IMR-90 (cell line): ENCODE data around the gene HTN1. TPM values are rescaled to one million over a fixed set of nuclear protein-coding genes. Genes with fewer than 3 reads are reported as not detected.

Experiments used
- ATAC-seq: fragments of 200-7000 bp; cut with Tn5 transposase; 2 replicates; pipeline ENCODE4 v1.9.1; 2020; ENCODE audit warnings: low read depth, mild to moderate bottlenecking, moderate library complexity
- BruUV-seq: library from RNA; stranded (reverse); fragments of 400-500 nt; replicated peaks from 2 replicates; lab custom pipeline; 2021; lab: Mats Ljungman, UMichigan
- CTCF ChIA-PET: fragments of 300-600 bp; formaldehyde crosslinking; extraction: SDS; loops from one replicate; lab custom pipeline; 2021; ENCODE audit warnings: antibody characterized with exemption; lab: Yijun Ruan, JAX
- POLR2A ChIA-PET: fragments of 300-600 bp; sonication (Branson Sonifier 250); formaldehyde crosslinking; loops from one replicate; lab custom pipeline; 2022; ENCODE audit warnings: antibody characterized with exemption; ENCODE audit not compliant: unreplicated experiment; lab: Charles Lee
- DNase-seq: peaks from one replicate; pipeline ENCODE4 v3.0.0; 2013
- H2AFZ ChIP-seq: replicated peaks from 2 replicates; pipeline ENCODE3; 2013; ENCODE audit warnings: low read length, mild to moderate bottlenecking; ENCODE audit not compliant: poor library complexity
- H2AK5ac ChIP-seq: 2 replicates; pipeline ENCODE4 v1.6.1; 2013; ENCODE audit warnings: low read depth, low read length, inconsistent platforms
- H2AK9ac ChIP-seq: replicated peaks from 2 replicates; pipeline ENCODE3; 2013; ENCODE audit warnings: mild to moderate bottlenecking, low read depth, low read length, moderate library complexity; ENCODE audit not compliant: poor library complexity
- H2BK120ac ChIP-seq: 2 replicates; pipeline ENCODE4 v1.6.1; 2013; ENCODE audit warnings: low read depth, low read length, inconsistent platforms
- H2BK15ac ChIP-seq: 3 replicates; pipeline ENCODE4 v1.6.1; 2013; ENCODE audit warnings: low read depth, low read length, inconsistent platforms
- H2BK20ac ChIP-seq: 2 replicates; pipeline ENCODE4 v1.6.1; 2013; ENCODE audit warnings: low read depth, mild to moderate bottlenecking, inconsistent platforms, low read length, moderate library complexity
- H2BK5ac ChIP-seq: 2 replicates; pipeline ENCODE4 v1.6.1; 2013; ENCODE audit warnings: mild to moderate bottlenecking, low read depth, low read length, inconsistent platforms; ENCODE audit not compliant: poor library complexity, severe bottlenecking
- H3K14ac ChIP-seq: replicated peaks from 2 replicates; pipeline ENCODE4 v1.6.1; 2013; ENCODE audit warnings: low read depth, low read length, inconsistent platforms
- H3K18ac ChIP-seq: 2 replicates; pipeline ENCODE4 v1.6.1; 2013; ENCODE audit warnings: low read depth, low read length, control low read depth
- H3K23ac ChIP-seq: 2 replicates; pipeline ENCODE4 v1.6.1; 2013; ENCODE audit warnings: low read depth, low read length, inconsistent platforms
- H3K27ac ChIP-seq: 2 replicates; pipeline ENCODE4 v1.5.1; 2013; ENCODE audit warnings: mild to moderate bottlenecking, control low read depth, low read length; ENCODE audit not compliant: insufficient read depth
- H3K27me3 ChIP-seq: 2 replicates; pipeline ENCODE4 v1.6.1; 2013; ENCODE audit warnings: low read length; ENCODE audit not compliant: control insufficient read depth, insufficient read depth
- H3K36me3 ChIP-seq: 2 replicates; pipeline ENCODE4 v1.6.1; 2013; ENCODE audit warnings: low read length, mixed read lengths; ENCODE audit not compliant: control insufficient read depth, insufficient read depth
- H3K4ac ChIP-seq: 2 replicates; pipeline ENCODE4 v1.6.1; 2013; ENCODE audit warnings: low read depth, low read length, inconsistent platforms
- H3K4me1 ChIP-seq: 2 replicates; pipeline ENCODE4 v1.6.1; 2013; ENCODE audit warnings: low read length, mixed read lengths; ENCODE audit not compliant: control insufficient read depth, insufficient read depth
- H3K4me2 ChIP-seq: 2 replicates; pipeline ENCODE4 v1.6.1; 2013; ENCODE audit warnings: low read depth, mild to moderate bottlenecking, control low read depth, low read length, moderate library complexity
- H3K4me3 ChIP-seq: 2 replicates; pipeline ENCODE4 v1.5.1; 2013; ENCODE audit warnings: low read depth, mild to moderate bottlenecking, control low read depth, low read length, moderate library complexity; ENCODE audit not compliant: insufficient read depth
- H3K56ac ChIP-seq: 2 replicates; pipeline ENCODE4 v1.6.1; 2013; ENCODE audit warnings: low read length, inconsistent platforms; ENCODE audit not compliant: insufficient read depth; ENCODE audit errors: extremely low read depth
- H3K79me1 ChIP-seq, 2 experiments: 2 replicates each; pipeline ENCODE4 v1.6.1; 2013; ENCODE audit warnings: low read length in 2 of 2, inconsistent platforms in 1 of 2, low read depth in 1 of 2
- H3K9ac ChIP-seq: 2 replicates; pipeline ENCODE4 v1.6.1; 2013; ENCODE audit warnings: low read depth, low read length, control low read depth
- H3K9me1 ChIP-seq: 2 replicates; pipeline ENCODE4 v1.6.1; 2013; ENCODE audit warnings: low read length, inconsistent platforms; ENCODE audit not compliant: insufficient read depth
- H3K9me3 ChIP-seq: 2 replicates; pipeline ENCODE4 v1.6.1; 2013; ENCODE audit warnings: low read length; ENCODE audit not compliant: control insufficient read depth, insufficient read depth
- H4K20me1 ChIP-seq: 2 replicates; pipeline ENCODE4 v1.6.1; 2013; ENCODE audit warnings: low read length, inconsistent platforms; ENCODE audit not compliant: insufficient read depth
- H4K5ac ChIP-seq: 2 replicates; pipeline ENCODE4 v1.6.1; 2013; ENCODE audit warnings: mild to moderate bottlenecking, low read depth, low read length, control low read depth
- H4K8ac ChIP-seq, 2 experiments: 2 replicates each; pipeline ENCODE4 v1.6.1; 2013; ENCODE audit warnings: low read depth in 2 of 2, low read length in 2 of 2, control low read depth in 1 of 2, inconsistent platforms in 1 of 2
- H4K91ac ChIP-seq: 2 replicates; pipeline ENCODE4 v1.6.1; 2013; ENCODE audit warnings: low read depth, low read length, inconsistent platforms; ENCODE audit not compliant: insufficient read depth
- BHLHE40 ChIP-seq: fragments of 150-350 bp; IDR thresholded peaks from 2 replicates; pipeline ENCODE4 v1.6.1; 2016; ENCODE audit warnings: mild to moderate bottlenecking, low read depth, low read length
- CEBPB ChIP-seq: IDR thresholded peaks from 2 replicates; pipeline ENCODE4 v1.6.1; 2012; ENCODE audit warnings: low read depth, low read length, improper control_type of control experiment
- CHD1 ChIP-seq: IDR thresholded peaks from 2 replicates; pipeline ENCODE4 v1.6.1; 2012; ENCODE audit warnings: low read depth, low read length, improper control_type of control experiment
- CTCF ChIP-seq: conservative IDR thresholded peaks from 2 replicates; pipeline ENCODE4 v1.5.1; 2012; ENCODE audit warnings: mild to moderate bottlenecking, low read depth, low read length, improper control_type of control experiment
- FOS ChIP-seq: fragments of 150-350 bp; IDR thresholded peaks from 2 replicates; pipeline ENCODE4 v1.6.1; 2016; ENCODE audit warnings: low read depth, low read length
- MAFK ChIP-seq: IDR thresholded peaks from 2 replicates; pipeline ENCODE4 v1.6.1; 2012; ENCODE audit warnings: low read depth, low read length, improper control_type of control experiment
- MAZ ChIP-seq: IDR thresholded peaks from 2 replicates; pipeline ENCODE4 v1.6.1; 2012; ENCODE audit warnings: low read depth, mild to moderate bottlenecking, low read length, improper control_type of control experiment, moderate library complexity, borderline replicate concordance
- MXI1 ChIP-seq: IDR thresholded peaks from 2 replicates; pipeline ENCODE4 v1.6.1; 2012; ENCODE audit warnings: low read depth, mild to moderate bottlenecking, low read length, moderate library complexity, borderline replicate concordance
- POLR2A ChIP-seq: IDR thresholded peaks from 2 replicates; pipeline ENCODE4 v1.6.1; 2012; ENCODE audit warnings: mild to moderate bottlenecking, low read depth, low read length
- RAD21 ChIP-seq: IDR thresholded peaks from 2 replicates; pipeline ENCODE4 v1.6.1; 2012; ENCODE audit warnings: low read length, improper control_type of control experiment
- RFX5 ChIP-seq: IDR thresholded peaks from 2 replicates; pipeline ENCODE4 v1.8.0; 2012; ENCODE audit warnings: low read depth, mild to moderate bottlenecking, low read length, moderate library complexity
- SMC3 ChIP-seq: fragments of 150-350 bp; IDR thresholded peaks from 2 replicates; pipeline ENCODE4 v1.6.1; 2016; ENCODE audit warnings: low read depth, mild to moderate bottlenecking, antibody characterized with exemption, low read length, moderate library complexity
- WGBS, 2 experiments: methylation state at CpG; one replicate each; pipeline versions ENCODE4 v1.1.5 to v1.1.7; 2013; ENCODE audit warnings: missing lambda C conversion rate in 2 of 2; ENCODE audit not compliant: insufficient read length in 1 of 2; ENCODE audit errors: extremely low coverage in 2 of 2; 5-methylcytosine and 5-hydroxymethylcytosine counted together
- dilution Hi-C: fragments of 300-500 bp; cut with HindIII; formaldehyde crosslinking; loops from one replicate; pipeline ENCODE4 v1.14.3; 2018; ENCODE audit warnings: low sequenced_read_pairs; ENCODE audit not compliant: unreplicated experiment
- in situ Hi-C: fragments of 300-500 bp; cut with MboI; formaldehyde crosslinking; loops from 3 replicates; pipeline ENCODE4 v1.14.3; 2019; ENCODE audit warnings: low sequenced_read_pairs, inconsistent platforms, mixed read lengths
- intact Hi-C: fragments of 100-400 bp; cut with micrococcal nuclease; formaldehyde crosslinking; loops from 2 replicates; pipeline ENCODE4 v1.10.0; 2022
- polyA plus RNA-seq, 3 experiments: library from polyadenylated mRNA; depleted of rRNA; stranded (reverse); fragments of >200 nt; gene quantifications; 2 replicates each; pipeline ENCODE4 v1.2.3, GENCODE V29; 2012; ENCODE audit warnings: low replicate concordance in 1 of 3
- total RNA-seq: library from RNA; depleted of rRNA; stranded (reverse); fragments of >200 nt; gene quantifications from 2 replicates; pipeline ENCODE4 v1.2.3, GENCODE V29; 2012
- TF ChIP-seq, protein P1 (sequence below): fragments of 150-350 bp; IDR thresholded peaks from 2 replicates; pipeline ENCODE4 v1.6.1; 2017; ENCODE audit warnings: mild to moderate bottlenecking, antibody characterized with exemption, low read length, low read depth
- TF ChIP-seq, protein P2 (sequence below): fragments of 150-350 bp; IDR thresholded peaks from 2 replicates; pipeline ENCODE4 v1.6.1; 2016; ENCODE audit warnings: low read depth, mild to moderate bottlenecking, low read length, moderate library complexity, borderline replicate concordance

Gene HTN1
- total and polyA plus RNA-seq, 2 of the 4 experiments (the other 2 are of a cell fraction), result not detected

- no peak overlapping the region for H2AK5ac ChIP-seq
- no peak overlapping the region for H4K5ac ChIP-seq
- no peaks in the 10 kb centered on the region for H4K20me1 ChIP-seq
- intact Hi-C loops, result no loop called here
- H3K27ac ChIP-seq, result no peak overlapping the region
- DNase-seq (no peak), ATAC-seq (no peak)
- H2BK5ac ChIP-seq, result no peak overlapping the region
- no peak overlapping the region for H3K4me3 ChIP-seq
- no peak overlapping the region for H3K56ac ChIP-seq
- no peaks in the 10 kb centered on the region for H3K4me1 ChIP-seq
- H4K91ac ChIP-seq, result no peak overlapping the region
- no CpG with 5 or more reads among the region's 7 CpGs for WGBS, 2 experiments
- TF ChIP-seq MAFK (no peak), BHLHE40 (no peak), POLR2A (no peak), MAZ (no peak), RAD21 (no peak), CEBPB (no peak), CTCF (no peak), FOS (no peak), CHD1 (no peak), MXI1 (no peak), RFX5 (no peak), SMC3 (no peak)
- TF ChIP-seq, protein P1, sequence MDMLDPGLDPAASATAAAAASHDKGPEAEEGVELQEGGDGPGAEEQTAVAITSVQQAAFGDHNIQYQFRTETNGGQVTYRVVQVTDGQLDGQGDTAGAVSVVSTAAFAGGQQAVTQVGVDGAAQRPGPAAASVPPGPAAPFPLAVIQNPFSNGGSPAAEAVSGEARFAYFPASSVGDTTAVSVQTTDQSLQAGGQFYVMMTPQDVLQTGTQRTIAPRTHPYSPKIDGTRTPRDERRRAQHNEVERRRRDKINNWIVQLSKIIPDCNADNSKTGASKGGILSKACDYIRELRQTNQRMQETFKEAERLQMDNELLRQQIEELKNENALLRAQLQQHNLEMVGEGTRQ, result no peak
- TF ChIP-seq, protein P2, sequence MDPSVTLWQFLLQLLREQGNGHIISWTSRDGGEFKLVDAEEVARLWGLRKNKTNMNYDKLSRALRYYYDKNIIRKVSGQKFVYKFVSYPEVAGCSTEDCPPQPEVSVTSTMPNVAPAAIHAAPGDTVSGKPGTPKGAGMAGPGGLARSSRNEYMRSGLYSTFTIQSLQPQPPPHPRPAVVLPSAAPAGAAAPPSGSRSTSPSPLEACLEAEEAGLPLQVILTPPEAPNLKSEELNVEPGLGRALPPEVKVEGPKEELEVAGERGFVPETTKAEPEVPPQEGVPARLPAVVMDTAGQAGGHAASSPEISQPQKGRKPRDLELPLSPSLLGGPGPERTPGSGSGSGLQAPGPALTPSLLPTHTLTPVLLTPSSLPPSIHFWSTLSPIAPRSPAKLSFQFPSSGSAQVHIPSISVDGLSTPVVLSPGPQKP, result no peak
- in situ Hi-C loops, result no loop called here
- H2AK9ac ChIP-seq, result no peak overlapping the region
- BruUV-seq, result no TSS peak
- ChIA-PET POLR2A (no interaction called here), CTCF (no interaction called here)
- H3K9ac ChIP-seq, result no peak overlapping the region
- no peak overlapping the region for H2BK120ac ChIP-seq
- peaks cover 3% of the 10 kb centered on the region; the same call in 1 of the 2 replicates for H3K9me3 ChIP-seq
- dilution Hi-C loops, result no loop called here
- H3K23ac ChIP-seq, result no peak overlapping the region
- no peak overlapping the region for H3K18ac ChIP-seq
- H2AFZ ChIP-seq, result no peak overlapping the region
- no peaks in the 10 kb centered on the region for H3K36me3 ChIP-seq
- H2BK15ac ChIP-seq, result no peak overlapping the region
- no peak overlapping the region for H3K14ac ChIP-seq
- H3K4ac ChIP-seq, result no peak overlapping the region
- no peak overlapping the region for H2BK20ac ChIP-seq
- H3K27me3 ChIP-seq, result no peaks in the 10 kb centered on the region
- H4K8ac ChIP-seq, result no peak overlapping the region
- H3K9me1 ChIP-seq, result no peaks in the 10 kb centered on the region
- H3K79me1 ChIP-seq, result no peaks in the 10 kb centered on the region
- no peak overlapping the region for H3K4me2 ChIP-seq
Observed at GRCh38 chr4:70041652-70042286, 8.5 kb upstream of the HTN1 start.
